GM12892 (cell line): Measurements from ENCODE around the gene EPB41L2.
"Not testable (repeated sequence)": the region's sequence is repeated elsewhere in the genome, so short reads cannot be mapped to it uniquely, and the experiment has no call there.

Source experiments
- DNase-seq: peaks from one replicate; pipeline ENCODE4 v3.0.0; 2011; ENCODE audit not compliant: insufficient read length
- FAIRE-seq: peaks from 2 replicates; lab custom pipeline; 2011; peaks lifted over from hg19 to GRCh38; lab: Jason Lieb, UNC
- POLR2A ChIP-seq: IDR thresholded peaks from 2 replicates; pipeline ENCODE4 v1.6.1; 2011; ENCODE audit warnings: low read depth, low read length, control low read depth
- POLR2AphosphoS5 ChIP-seq: IDR thresholded peaks from 2 replicates; pipeline ENCODE4 v1.6.1; 2011; ENCODE audit warnings: low read depth, low read length, control low read depth
- TAF1 ChIP-seq: IDR thresholded peaks from 2 replicates; pipeline ENCODE4 v1.6.1; 2011; ENCODE audit warnings: low read depth, mild to moderate bottlenecking, control low read depth, low read length, borderline replicate concordance

Gene EPB41L2

GRCh38 chr6:130945401-130945919 is 117.6 kb downstream of the EPB41L2 start:
- FAIRE-seq (no peak), DNase-seq (no peak)
- TF ChIP-seq POLR2AphosphoS5 = no peak
- no peak for TF ChIP-seq POLR2A
- no peak for TF ChIP-seq TAF1

GRCh38 chr6:130944486-130944885 is 118.6 kb downstream of the EPB41L2 start:
- no peak for DNase-seq
- FAIRE-seq = no peak
- no peak for TF ChIP-seq TAF1
- no peak for TF ChIP-seq POLR2AphosphoS5
- TF ChIP-seq POLR2A = no peak

GRCh38 chr6:130943738-130944137 is 119.3 kb downstream of the EPB41L2 start:
- TF ChIP-seq TAF1 (no peak), POLR2A (no peak), POLR2AphosphoS5 (no peak)
- FAIRE-seq (no peak), DNase-seq (no peak)

- not testable (repeated sequence) for DNase-seq, FAIRE-seq
These were observed 120.3 kb downstream of the EPB41L2 start for GRCh38 chr6:130942752-130943151.

- TF ChIP-seq POLR2AphosphoS5 (no peak), POLR2A (no peak), TAF1 (no peak)
- DNase-seq (no peak), FAIRE-seq (no peak)
These were observed 125.0 kb downstream of the EPB41L2 start for GRCh38 chr6:130937942-130938604.

GRCh38 chr6:130936933-130937332 is 126.1 kb downstream of the EPB41L2 start:
- TF ChIP-seq POLR2A (no peak), TAF1 (no peak), POLR2AphosphoS5 (no peak)
- no peak for FAIRE-seq
- no peak for DNase-seq

GRCh38 chr6:130935978-130936377 is 127.1 kb downstream of the EPB41L2 start:
- FAIRE-seq (no peak), DNase-seq (no peak)
- TF ChIP-seq POLR2A = no peak
- TF ChIP-seq POLR2AphosphoS5 = no peak
- TF ChIP-seq TAF1 = no peak

- DNase-seq (no peak), FAIRE-seq (no peak)
- TF ChIP-seq TAF1 (no peak), POLR2AphosphoS5 (no peak), POLR2A (no peak)
These were observed 128.0 kb downstream of the EPB41L2 start for GRCh38 chr6:130934848-130935585.

- DNase-seq (no peak), FAIRE-seq (no peak)
- no peak for TF ChIP-seq POLR2A
- TF ChIP-seq POLR2AphosphoS5 = no peak
- TF ChIP-seq TAF1 = no peak
These were observed 129.3 kb downstream of the EPB41L2 start for GRCh38 chr6:130933712-130934200.

- FAIRE-seq = no peak
- TF ChIP-seq POLR2AphosphoS5 = no peak
- no peak for TF ChIP-seq TAF1
- TF ChIP-seq POLR2A = no peak
- no peak for DNase-seq
These were observed 130.1 kb downstream of the EPB41L2 start for GRCh38 chr6:130932921-130933320.

GRCh38 chr6:130932438-130932837 is 130.6 kb downstream of the EPB41L2 start:
- no peak for DNase-seq
- TF ChIP-seq POLR2AphosphoS5 (no peak), POLR2A (no peak), TAF1 (no peak)
- FAIRE-seq = no peak

GRCh38 chr6:130931683-130932082 is 131.4 kb downstream of the EPB41L2 start:
- no peak for DNase-seq
- no peak for FAIRE-seq
- no peak for TF ChIP-seq TAF1
- TF ChIP-seq POLR2A = no peak
- TF ChIP-seq POLR2AphosphoS5 = no peak
